Measurements from ENCODE around the gene TM9SF4. TPM values are rescaled to one million over a fixed set of nuclear protein-coding genes. Genes with fewer than 3 reads are reported as not detected.

TM9SF4 gene
- total and polyA plus RNA-seq, 5 donors: 20.2 to 42.5 (median 34.3) TPM

DNA sequence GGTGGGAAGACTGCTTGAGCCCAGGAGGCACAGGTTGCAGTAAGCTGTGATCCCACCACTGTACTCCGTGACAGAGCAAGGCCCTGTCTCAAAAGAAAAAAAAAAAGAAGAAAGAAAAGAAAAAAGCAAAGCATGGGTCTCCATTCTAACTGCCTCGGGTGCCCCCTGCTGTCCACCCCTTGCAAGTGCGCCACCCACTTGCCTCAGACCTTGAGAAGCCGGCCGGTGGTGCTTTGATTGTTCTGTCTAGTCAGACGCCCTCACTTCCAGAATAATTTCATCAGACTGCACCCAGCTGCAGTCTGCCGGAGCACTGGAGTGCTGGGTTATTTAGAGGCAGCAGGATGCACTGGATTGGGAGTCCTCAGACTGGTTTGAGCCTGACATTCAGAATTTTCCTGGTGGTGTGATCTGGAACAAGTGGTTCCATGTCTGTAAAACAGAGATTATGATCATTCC is 17.6 kb upstream of the TM9SF4 start:
- 1% methylated on average over 7 of the region's 7 CpGs for WGBS

DNA sequence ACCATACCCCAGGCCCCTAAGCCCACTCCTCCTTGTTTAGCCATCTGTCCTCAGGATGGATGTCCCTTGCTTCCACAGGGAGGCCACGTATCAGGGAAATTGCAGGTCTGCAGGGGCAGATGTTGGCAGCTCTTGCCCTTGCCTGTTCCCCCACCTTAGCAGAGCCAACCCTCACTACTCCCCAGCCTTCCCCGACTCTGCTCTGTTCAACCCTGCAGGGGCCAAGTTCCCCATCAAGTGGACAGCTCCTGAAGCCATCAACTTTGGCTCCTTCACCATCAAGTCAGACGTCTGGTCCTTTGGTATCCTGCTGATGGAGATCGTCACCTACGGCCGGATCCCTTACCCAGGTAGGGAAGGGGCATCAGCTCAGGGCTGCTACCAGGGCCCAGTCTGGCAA is 10.7 kb upstream of the TM9SF4 start:
- Histone ChIP-seq H3K4me3 (ENCODE audit: low read length) (no peak overlapping the region), H3K27ac (ENCODE audit: low read length) (no peak overlapping the region), H3K9me3 (ENCODE audit: control insufficient read depth, low read length) (no peaks in the 10 kb centered on the region), H3K27me3 (ENCODE audit: control insufficient read depth, insufficient read depth) (no peaks in the 10 kb centered on the region), H3K4me1 (ENCODE audit: control insufficient read depth, insufficient read depth, low read length) (no peaks in the 10 kb centered on the region)
- DNase-seq (no peak), ATAC-seq (no peak)
- WGBS: 74% methylated on average over 6 of the region's 6 CpGs
- intact Hi-C loops (cut with DNase I): loop anchor here in 1 of 4 donors (10.0 kb wide), 1 partner anchor 244 kb away; no protein-coding TSS in a partner anchor

More for the DNA sequence above, 17.6 kb upstream of the TM9SF4 start:
- peak; percentile 71 to 89 (median 87) for DNase-seq
- intact Hi-C loops (cut with DNase I): loop anchor here in 1 of 4 donors (10.0 kb wide), 1 partner anchor 237 kb away; no protein-coding TSS in a partner anchor
- ATAC-seq: peak; percentile 60 to 81
- Histone ChIP-seq H3K27me3 (ENCODE audit: control insufficient read depth, insufficient read depth) (no peaks in the 10 kb centered on the region), H3K27ac (ENCODE audit: low read length) (no peak overlapping the region), H3K4me3 (ENCODE audit: low read length) (no peak overlapping the region), H3K9me3 (ENCODE audit: control insufficient read depth, low read length) (no peaks in the 10 kb centered on the region), H3K4me1 (ENCODE audit: control insufficient read depth, insufficient read depth, low read length) (no peaks in the 10 kb centered on the region)

DNA sequence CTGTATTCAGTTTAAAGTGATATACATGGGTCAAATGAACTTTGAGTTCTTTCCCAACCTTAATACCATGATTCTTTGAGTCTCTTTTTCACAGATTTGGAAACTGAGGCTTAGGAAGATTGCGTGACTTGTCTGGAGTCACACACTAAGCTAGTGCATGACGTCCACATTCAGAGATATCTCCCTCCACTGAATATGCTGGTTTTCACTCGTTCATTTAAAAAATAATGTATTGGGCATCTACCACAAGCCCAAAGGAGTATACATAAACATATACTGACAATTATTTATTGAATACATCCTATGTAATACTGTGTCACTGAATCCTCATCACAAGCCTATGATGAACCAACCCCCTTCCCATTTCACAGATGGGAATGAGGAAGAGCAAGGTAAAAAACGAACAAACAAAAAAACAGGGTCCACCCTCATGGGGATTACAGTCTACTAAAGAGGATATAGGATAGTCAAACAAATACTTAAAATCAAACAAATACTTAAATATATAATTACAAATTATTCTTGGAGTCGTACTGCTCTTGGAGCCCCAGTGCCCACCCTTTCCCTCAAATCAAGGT is 611 bp upstream of the TM9SF4 start:
- H3K9me3 ChIP-seq (ENCODE audit: control insufficient read depth, low read length): no peaks in the 10 kb centered on the region
- peaks cover 6% of the 10 kb centered on the region for H3K4me1 ChIP-seq (ENCODE audit: control insufficient read depth, insufficient read depth, low read length)
- intact Hi-C loops (cut with DNase I): no loop called here
- WGBS: 58% methylated on average over 5 of the region's 5 CpGs
- DNase-seq: no peak
- H3K4me3 ChIP-seq (ENCODE audit: low read length): peak overlapping the region; percentile 69
- no peak overlapping the region for H3K27ac ChIP-seq (ENCODE audit: low read length)
- no peak for ATAC-seq
- H3K27me3 ChIP-seq (ENCODE audit: control insufficient read depth, insufficient read depth): no peaks in the 10 kb centered on the region

DNA sequence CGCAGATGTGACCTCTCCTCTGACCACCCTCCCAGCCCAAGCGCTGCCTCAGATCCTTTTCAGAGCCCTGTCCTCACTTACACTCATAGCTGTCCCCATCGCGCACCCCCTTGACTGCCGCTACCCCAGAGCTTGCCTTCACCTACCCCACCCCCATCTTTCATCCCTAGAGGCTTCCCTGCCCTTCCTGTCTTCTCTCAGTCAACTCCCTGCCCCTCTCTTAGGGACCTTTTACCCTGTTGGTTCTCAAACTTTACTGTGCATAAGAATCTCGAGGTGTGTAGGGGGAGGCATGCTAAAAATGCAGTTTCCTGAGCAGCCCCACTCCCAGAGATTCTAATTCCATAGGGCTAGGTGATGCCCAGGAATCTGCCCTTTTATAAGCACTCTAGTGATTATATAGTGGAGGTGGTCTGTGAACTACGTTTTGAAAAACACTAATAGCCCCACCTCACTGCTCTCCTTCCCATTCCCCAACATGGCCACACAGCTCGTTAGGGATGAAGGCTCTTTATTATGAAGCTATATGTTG is 725 bp downstream of the TM9SF4 start:
- intact Hi-C loops (cut with DNase I): no loop called here
- peak in 1 of 2 donors; percentile 22 for ATAC-seq
- DNase-seq: peak in 1 of 3 donors; percentile 21
- WGBS: 1% methylated on average over 8 of the region's 8 CpGs
- peaks cover 11% of the 10 kb centered on the region for H3K4me1 ChIP-seq (ENCODE audit: control insufficient read depth, insufficient read depth, low read length)
- peak overlapping the region; percentile 69 for H3K4me3 ChIP-seq (ENCODE audit: low read length)
- no peaks in the 10 kb centered on the region for H3K9me3 ChIP-seq (ENCODE audit: control insufficient read depth, low read length)
- H3K27ac ChIP-seq (ENCODE audit: low read length): peak overlapping the region; percentile 97
- H3K27me3 ChIP-seq (ENCODE audit: control insufficient read depth, insufficient read depth): no peaks in the 10 kb centered on the region

DNA sequence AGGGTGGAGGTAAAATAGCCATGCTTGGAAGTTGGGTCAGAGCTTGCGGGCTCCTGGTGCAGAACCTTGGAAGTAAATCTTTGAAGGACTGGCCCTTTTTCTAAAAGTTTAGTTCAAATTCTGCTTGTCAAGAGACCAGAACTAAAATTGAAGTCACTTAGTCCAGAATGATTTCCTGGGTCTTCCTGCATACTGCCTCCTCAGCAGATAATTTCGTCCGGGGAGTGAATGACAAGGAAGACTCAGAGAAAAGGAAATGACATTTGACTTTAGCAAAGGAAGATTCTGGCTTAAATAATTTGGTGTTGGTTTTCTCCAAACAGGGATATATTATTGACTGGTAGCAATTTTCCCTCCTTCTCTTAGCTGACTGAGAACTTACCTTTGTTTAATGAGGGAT is 1.2 kb downstream of the TM9SF4 start:
- H3K4me3 ChIP-seq (ENCODE audit: low read length): peak overlapping the region; percentile 69
- intact Hi-C loops (cut with DNase I): no loop called here
- peaks cover 11% of the 10 kb centered on the region for H3K4me1 ChIP-seq (ENCODE audit: control insufficient read depth, insufficient read depth, low read length)
- H3K27ac ChIP-seq (ENCODE audit: low read length): no peak overlapping the region
- no peaks in the 10 kb centered on the region for H3K27me3 ChIP-seq (ENCODE audit: control insufficient read depth, insufficient read depth)
- no peaks in the 10 kb centered on the region for H3K9me3 ChIP-seq (ENCODE audit: control insufficient read depth, low read length)
- DNase-seq: no peak
- 61% methylated on average over 3 of the region's 3 CpGs for WGBS
- ATAC-seq: no peak

DNA sequence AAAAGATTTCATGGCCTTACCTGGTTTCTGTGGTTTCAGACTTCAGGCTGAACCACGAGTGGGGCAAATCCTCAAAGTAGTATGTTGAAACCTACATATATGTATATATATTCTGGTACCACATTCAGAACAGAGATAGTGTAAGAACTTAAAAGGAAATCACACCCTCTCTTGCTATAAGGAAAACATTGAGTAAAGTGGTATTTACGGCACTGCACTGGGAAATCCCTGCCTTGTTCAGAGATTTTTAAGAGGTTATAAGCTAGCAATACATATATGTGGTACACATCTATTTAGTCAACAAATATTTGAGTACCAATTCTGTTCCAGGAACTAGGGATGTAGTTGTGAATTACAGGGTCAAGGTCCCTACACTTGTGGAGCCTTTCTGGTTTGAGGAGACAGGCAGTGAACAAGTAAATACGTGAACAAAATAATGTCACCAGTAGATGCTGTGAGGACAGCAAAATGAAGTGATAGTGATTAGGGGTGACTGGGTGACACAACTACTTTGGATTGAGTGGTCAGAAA is 1.7 kb downstream of the TM9SF4 start:
- H3K27me3 ChIP-seq (ENCODE audit: control insufficient read depth, insufficient read depth): no peaks in the 10 kb centered on the region
- no peaks in the 10 kb centered on the region for H3K9me3 ChIP-seq (ENCODE audit: control insufficient read depth, low read length)
- H3K4me3 ChIP-seq (ENCODE audit: low read length): no peak overlapping the region
- ATAC-seq: no peak
- 73% methylated on average over 3 of the region's 3 CpGs for WGBS
- DNase-seq: no peak
- peaks cover 12% of the 10 kb centered on the region for H3K4me1 ChIP-seq (ENCODE audit: control insufficient read depth, insufficient read depth, low read length)
- no peak overlapping the region for H3K27ac ChIP-seq (ENCODE audit: low read length)
- intact Hi-C loops (cut with DNase I): no loop called here

DNA sequence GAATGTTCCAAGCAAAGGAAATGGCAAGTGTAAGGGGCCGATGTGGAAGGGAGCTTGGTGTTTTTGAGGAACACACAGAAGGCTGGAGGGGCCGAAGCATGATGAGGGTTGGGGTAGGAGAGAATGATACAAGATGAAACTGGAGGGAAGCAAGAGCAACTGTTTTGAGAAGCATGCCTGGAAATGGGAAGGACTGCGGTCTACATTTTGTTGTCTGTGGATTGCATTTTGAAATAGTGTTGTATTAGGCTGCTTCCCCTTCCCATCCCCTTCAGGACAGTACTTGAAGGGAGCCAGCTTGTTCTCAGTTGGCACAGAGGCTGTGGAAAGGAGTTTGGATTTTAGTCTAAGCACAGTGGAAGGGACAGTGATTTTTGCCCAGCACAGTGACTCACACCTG is 2.2 kb downstream of the TM9SF4 start:
- H3K4me1 ChIP-seq (ENCODE audit: control insufficient read depth, insufficient read depth, low read length): peaks cover 13% of the 10 kb centered on the region
- DNase-seq: no peak
- H3K27ac ChIP-seq (ENCODE audit: low read length): peak overlapping the region; percentile 17

DNA sequence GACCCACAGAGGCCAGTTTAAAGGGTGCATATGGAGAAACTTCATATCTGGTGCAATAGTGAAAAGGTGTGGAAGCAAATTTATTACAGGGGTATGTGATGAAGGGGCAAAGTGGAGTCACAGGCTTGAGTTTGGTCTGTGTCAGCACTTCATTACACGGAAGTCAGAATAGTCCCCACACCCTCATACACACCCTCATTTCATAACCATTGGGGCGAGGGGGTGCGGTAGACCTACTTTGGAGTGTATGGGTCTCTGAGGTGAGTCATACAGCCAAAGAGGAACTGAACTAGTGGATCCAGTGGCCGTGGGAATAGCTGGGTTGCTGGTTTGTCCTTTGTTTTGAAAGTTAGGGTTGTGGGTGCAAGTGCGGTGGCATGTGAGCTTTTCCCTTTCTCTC is 3.3 kb downstream of the TM9SF4 start:
- no peaks in the 10 kb centered on the region for H3K9me3 ChIP-seq (ENCODE audit: control insufficient read depth, low read length)
- intact Hi-C loops (cut with DNase I): no loop called here
- DNase-seq (peak; percentile 27 to 71 (median 56)), ATAC-seq (peak; percentile 22 to 30)
- H3K27ac ChIP-seq (ENCODE audit: low read length): no peak overlapping the region
- WGBS: 81% methylated on average over 5 of the region's 5 CpGs
- no peak overlapping the region for H3K4me3 ChIP-seq (ENCODE audit: low read length)
- peaks cover 14% of the 10 kb centered on the region for H3K4me1 ChIP-seq (ENCODE audit: control insufficient read depth, insufficient read depth, low read length)
- no peaks in the 10 kb centered on the region for H3K27me3 ChIP-seq (ENCODE audit: control insufficient read depth, insufficient read depth)

More for the DNA sequence above, 2.2 kb downstream of the TM9SF4 start:
- H3K4me3 ChIP-seq (ENCODE audit: low read length): no peak overlapping the region
- no peaks in the 10 kb centered on the region for H3K9me3 ChIP-seq (ENCODE audit: control insufficient read depth, low read length)
- ATAC-seq: no peak
- intact Hi-C loops (cut with DNase I): no loop called here
- 86% methylated on average over 3 of the region's 3 CpGs for WGBS
- no peaks in the 10 kb centered on the region for H3K27me3 ChIP-seq (ENCODE audit: control insufficient read depth, insufficient read depth)

DNA sequence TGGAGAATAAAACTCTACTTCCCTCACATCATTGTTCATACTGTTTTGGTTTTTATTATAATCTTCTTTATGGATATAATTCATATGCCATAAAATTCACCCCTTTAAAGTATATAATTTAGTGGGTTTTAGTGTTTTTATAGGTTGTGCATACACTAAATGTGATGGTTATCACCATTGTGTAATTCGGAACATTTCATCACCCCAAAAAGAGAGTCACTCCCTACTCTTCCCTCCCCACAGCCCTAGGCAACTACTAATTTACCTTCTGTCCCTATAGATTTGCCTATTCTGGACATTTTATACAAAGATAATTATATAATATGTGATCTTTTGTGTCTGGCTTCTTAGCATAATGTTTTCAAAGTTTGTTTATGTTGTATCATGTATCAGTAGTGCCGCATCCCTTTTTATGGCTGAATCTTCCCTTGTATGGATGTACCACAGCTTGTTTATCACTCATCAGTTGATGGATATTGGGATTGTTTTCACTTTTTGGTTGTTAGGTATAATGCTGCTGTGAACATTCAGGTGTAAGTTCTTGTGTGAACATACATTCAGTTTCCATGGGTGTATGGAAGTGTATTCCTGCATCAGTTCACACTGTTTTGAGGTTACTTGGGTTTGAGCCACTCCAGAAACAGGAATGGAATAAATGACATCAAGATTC is 4.2 kb downstream of the TM9SF4 start:
- Histone ChIP-seq H3K27me3 (ENCODE audit: control insufficient read depth, insufficient read depth) (no peaks in the 10 kb centered on the region), H3K4me3 (ENCODE audit: low read length) (no peak overlapping the region), H3K9me3 (ENCODE audit: control insufficient read depth, low read length) (no peaks in the 10 kb centered on the region), H3K27ac (ENCODE audit: low read length) (no peak overlapping the region), H3K4me1 (ENCODE audit: control insufficient read depth, insufficient read depth, low read length) (peaks cover 14% of the 10 kb centered on the region)
- no peak for DNase-seq
- no peak for ATAC-seq
- whole genome bisulfite sequencing: 85% methylated on average over 2 of the region's 2 CpGs
- intact Hi-C loops (cut with DNase I): no loop called here

DNA sequence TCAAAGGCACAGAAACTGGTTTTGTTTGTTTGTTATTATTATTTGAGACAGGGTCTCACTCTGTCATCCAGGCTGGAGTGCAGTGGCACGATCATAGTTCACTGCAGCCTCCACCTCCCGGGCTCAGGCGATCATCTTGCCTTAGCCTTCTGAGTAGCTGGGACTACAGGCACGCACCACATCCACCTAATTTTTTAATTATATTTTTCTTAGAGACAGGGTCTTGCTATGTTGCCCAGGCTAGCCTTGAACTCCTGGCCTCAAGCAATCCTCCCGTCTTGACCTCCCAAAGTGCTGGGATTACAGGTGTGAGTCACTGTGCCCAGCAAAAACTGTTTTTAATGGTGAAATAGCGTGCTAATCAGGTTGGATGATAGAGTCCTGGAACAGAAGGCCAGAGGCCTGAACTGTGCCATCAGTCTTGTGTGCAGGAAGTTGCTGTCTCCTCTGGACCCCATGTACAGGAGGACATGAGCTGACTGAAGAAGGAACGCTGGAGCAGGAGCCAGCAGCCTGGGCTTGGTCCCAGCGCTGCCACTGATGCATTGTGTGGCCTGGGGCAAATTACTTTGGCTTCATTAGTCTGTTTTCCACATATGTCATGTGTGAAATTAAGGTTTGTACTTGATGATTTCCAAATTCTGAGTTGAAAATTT is 4.9 kb downstream of the TM9SF4 start:
- no peaks in the 10 kb centered on the region for H3K27me3 ChIP-seq (ENCODE audit: control insufficient read depth, insufficient read depth)
- peaks cover 14% of the 10 kb centered on the region for H3K4me1 ChIP-seq (ENCODE audit: control insufficient read depth, insufficient read depth, low read length)
- intact Hi-C loops (cut with DNase I): no loop called here
- no peak for ATAC-seq
- no peak overlapping the region for H3K27ac ChIP-seq (ENCODE audit: low read length)
- DNase-seq: no peak
- WGBS: 85% methylated on average over 8 of the region's 8 CpGs
- H3K9me3 ChIP-seq (ENCODE audit: control insufficient read depth, low read length): no peaks in the 10 kb centered on the region
- H3K4me3 ChIP-seq (ENCODE audit: low read length): no peak overlapping the region

Data from right cardiac atrium (tissue), 5 donors.